Fibroblast of the conjunctiva (primary cell): ENCODE measurements around the gene PTPRN2.

Experiments used
- DNase-seq: peaks from one replicate; pipeline ENCODE4 v3.0.0-alpha.2; 2010; ENCODE audit warnings: low read depth

PTPRN2 gene

DNA sequence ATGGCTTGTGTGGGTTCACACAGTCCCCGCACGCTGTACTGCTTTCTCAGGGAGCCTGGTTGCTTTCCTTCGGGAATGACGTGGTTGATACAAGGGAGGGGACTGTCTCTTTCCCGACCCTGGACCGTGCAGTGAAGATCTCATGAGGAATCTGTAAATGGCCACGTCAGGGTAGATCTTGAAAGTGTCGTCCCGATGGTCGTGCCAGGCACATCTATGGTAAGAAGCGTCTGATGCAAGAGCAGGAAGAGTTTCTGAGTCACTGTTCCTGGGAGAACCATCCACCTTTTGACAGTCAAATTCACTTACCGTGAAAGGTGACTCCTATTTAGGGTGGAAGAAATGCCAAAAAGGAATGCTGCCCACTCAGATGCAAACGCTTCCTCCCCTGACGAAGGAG is 500.4 kb downstream of the PTPRN2 start:
- DNase-seq = no peak

DNA sequence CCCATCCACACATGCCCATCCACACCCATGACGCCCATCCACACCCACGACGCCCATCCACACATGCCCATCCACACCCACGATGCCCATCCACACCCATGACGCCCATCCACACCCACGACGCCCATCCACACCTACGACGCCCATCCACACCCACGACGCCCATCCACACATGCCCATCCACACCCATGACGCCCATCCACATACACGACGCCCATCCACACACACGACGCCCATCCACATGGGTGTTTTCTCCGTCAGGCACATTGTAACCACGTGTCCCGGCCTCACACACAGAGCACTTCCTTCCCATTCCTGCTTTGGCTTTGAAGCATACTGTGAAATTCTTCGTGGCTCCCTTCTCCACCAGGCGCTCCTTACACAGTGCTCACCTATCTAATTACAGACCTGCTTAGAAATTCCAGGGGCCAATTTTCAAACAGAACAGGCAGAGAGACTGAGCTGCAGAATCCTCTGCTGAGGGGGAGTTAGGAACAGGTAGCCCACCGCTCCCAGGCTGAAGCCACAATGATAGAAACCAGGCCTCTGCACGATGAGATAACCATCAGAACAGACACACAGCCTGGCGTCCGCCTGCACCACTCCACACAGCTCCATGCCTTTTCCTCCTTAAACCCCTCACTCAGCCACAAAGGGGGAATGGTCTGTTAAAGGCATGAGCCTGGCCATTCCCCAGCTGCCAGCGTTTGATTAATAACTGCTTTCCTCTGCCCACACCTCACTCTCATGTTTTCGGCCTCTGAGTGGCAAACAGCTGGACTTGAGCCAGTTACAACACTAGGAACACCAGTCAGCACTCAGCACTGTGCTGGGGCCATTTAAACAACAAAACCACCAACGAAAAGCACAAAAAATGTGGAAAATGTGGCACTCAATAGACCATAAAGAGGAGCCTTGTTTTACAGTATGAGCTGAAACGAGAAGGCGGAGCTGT is 501.6 kb downstream of the PTPRN2 start:
- DNase-seq = no peak

DNA sequence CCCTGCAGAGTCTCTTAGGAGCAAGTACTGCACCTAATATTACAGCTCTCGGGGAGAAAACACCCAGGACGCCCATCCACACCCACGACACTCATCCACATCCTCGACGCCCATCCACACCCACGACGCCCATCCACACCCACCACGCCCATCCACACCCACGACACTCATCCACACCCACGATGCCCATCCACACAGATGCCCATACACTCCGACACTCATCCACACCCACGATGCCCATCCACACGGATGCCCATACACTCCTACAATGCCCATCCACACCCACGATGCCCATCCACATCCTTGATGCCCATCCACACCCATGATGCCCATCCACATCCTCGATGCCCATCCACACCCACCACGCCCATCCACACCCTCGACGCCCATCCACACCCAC is 503.1 kb downstream of the PTPRN2 start:
- no peak for DNase-seq

DNA sequence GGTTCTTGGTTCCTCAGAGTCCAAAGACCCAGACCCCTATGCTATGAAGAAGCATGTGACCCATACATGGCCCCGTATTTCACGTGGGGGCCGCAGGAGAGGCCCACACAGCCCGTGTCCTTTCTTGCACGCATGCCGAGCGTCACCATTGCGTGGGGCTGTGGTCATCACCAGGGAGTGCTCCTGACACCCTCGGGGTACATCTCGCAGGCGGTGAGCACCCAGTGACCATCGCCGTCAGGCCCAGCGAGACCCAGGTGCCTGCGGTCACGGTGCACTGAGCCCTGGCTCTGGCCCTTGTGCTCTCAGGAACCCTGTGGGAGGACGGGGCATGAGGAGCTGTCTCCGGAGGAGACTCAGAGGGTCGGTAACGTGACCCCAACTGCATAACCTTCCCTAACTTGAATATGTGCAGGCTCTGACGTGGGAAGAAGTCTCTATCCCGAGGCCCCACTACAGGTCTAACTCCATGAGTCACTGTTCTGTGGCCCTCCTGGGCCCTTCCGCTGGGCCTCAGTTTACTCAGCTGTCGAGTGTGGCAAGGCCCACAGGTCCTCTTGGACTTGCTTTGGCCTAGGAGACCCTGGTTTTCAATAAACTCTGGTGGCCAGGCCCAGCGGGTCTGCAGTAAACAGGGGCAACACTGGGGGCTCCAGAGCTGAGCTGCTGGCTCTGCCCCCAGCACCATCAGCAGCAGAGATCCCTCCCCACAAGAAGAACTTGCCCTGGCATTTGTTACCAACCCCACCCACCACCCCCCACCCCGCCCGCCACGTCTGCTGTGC is 503.9 kb downstream of the PTPRN2 start:
- DNase-seq = no peak

DNA sequence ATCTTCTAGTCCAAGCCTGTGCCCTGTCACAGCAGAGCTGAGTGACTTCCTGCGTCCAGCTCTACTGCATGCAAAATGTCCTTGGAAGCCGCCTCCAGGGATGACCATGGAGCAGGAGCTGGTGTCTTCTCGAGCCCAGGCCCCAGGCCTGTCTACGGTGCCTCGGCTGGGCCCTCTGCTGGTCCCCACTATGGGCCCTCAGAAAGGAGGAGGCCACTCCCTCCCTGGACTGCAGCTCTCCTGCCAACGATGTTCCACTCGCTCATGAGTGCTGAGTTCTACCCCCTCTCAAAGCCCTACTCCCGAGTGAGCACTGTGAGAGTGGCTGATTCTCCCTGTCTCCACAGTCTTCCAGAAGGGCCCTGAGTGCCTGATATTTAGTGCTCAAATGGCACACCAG is 504.9 kb downstream of the PTPRN2 start:
- no peak for DNase-seq

DNA sequence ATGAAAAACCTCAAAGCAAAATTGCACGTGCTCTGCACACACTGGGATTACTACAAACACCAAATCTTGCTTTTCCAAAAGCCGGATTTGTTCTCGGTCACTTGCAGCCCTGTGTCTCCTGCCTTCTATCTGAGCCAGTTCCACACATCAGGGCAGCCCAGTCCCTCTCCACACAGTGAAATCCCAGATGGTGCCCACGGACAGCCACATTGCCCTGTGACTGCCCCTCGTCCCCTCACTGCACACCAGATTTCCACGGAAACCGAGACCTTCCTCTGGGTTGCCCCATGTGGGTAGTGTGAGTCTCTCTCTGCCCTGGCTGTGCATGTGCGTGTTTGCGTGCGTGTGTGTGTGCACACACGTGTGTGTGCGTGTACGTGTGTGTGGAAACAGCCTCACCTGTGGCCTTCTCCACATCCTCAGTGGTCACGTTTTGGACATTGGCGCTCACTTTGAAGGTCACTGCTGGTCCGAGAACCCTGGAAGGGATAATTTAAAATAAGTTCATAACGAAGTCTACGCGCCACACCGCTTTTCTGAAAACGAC is 506.7 kb downstream of the PTPRN2 start:
- DNase-seq = no peak

DNA sequence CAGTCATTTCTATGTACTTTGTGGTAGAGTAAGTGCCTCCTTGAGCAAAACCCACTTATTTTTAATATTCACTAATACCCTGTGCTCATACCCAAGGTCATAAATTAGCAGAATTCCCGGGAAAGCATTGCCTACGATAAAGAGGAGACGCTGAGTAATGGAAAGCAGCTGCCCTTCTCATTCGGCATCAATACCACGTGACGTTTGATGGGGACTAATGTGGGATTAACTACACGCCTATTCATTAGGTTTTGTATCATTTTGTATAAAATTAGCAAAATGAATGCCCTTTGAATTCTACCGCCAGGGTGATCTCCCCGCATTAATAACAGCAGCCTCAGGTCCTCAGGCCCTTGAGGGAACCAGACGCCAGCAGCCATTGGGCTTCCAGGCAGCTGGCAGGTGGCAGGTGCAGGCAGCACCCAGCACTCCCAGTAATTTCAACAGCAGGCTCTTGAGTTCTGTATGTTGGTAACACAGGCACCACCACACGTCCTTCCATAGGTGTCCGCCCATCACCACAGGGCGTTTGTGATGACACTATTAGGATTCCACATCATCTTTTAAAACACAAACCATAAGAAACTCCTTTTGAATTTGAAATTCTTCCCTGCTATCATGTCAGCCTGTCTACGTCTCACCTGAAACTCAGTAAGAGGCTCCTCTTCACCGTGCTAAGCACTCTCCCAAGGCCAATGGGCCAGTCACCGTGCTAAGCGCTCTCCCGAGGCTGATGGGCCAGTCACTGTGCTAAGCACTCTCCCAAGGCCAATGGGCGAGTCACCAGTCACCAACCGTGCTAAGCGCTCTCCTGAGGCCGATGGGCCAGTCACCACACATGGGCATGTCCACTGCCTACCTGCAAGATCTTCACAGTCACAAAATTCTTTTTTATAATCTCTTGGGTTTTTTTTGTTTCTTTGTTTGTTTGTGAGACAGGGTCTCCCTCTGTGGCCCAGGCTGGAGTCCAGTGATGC is 509.4 kb downstream of the PTPRN2 start:
- no peak for DNase-seq

DNA sequence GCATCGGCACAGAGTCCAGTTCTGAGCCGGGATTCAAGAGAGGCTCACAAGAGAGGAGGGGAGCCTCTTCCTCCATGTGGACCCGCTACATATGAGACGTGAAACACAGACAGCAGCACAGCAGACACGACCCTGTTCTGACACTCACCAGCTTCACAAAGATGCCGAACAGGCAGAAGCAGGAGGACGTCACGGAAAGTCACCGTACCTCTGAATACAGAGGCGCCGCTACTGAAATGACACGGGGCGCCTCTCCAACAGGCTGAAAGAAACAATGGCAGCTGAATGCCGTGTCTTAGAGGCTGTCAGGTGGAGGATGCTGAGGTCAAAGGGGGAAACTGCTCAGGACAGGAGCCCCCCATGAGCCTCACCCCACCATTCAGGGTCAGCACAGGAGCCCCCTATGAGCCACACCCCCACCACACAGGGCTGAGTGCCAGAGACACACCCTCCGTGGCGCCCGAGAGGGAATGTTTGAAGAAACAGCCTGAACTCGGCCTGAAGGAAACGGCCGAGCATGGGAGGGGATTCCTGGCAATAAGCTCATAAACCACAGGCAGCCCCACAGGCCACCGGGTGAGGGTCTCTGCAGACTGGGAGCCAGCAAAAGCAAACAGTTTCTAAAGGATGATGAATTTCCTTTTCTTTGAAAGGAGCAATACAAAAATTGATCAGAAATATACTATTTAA is 510.3 kb downstream of the PTPRN2 start:
- no peak for DNase-seq

DNA sequence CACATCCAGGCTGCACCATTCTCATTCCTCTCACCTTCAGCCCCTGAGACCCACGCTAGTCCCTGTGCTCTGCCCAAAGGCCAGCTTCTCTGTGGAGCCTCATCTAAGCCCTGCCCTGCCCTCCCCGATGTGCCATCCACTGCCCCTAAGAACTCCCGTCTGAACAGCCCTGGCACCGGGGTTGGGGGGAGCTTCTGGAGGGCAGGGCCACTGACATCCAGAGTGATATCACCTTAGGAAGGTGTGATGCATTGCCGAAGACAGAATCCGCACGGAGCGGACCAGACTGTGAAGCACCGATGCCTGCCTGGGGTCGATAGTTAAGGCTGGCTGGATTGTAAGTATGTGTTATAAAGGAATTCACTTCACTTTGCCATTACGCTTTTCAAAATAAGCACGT is 511.0 kb downstream of the PTPRN2 start:
- DNase-seq = no peak

DNA sequence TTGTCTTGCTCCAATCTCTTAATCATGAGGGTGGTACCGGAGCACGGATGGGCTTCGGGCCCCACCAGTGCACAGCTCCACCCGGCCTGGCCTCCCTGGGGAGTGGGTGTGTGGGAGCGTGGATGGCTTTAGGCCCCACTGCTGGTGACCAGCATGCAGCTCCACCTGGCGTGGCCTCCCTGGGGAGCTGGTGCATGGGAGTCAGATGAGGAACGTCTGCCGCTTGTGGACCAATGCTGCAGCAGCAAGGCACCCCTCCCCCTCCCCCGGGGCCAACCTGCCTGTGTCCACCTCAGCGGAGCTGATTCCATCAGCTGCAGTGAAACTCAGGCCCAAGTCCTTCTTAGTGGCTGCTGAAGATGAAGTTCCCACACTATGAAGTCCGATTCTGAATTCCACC is 511.4 kb downstream of the PTPRN2 start:
- no peak for DNase-seq

DNA sequence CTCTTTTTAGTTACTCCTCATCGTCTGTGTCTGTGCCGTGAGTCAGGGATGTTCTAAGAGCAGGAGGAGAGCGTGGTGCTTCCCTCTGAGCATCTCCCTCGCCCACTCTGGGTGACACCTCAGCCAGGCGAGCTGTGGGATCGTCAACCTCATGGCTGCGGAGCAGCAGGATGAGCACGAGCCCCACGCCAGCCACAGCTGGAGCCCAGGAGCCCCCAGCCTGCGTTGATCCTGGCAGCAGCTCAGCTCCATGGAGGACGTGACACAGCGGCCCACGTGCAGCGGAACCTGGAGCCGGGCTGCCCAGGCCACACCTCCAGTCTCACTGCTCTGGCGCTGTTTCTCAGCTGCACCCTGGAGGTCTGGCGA is 512.0 kb downstream of the PTPRN2 start:
- no peak for DNase-seq

DNA sequence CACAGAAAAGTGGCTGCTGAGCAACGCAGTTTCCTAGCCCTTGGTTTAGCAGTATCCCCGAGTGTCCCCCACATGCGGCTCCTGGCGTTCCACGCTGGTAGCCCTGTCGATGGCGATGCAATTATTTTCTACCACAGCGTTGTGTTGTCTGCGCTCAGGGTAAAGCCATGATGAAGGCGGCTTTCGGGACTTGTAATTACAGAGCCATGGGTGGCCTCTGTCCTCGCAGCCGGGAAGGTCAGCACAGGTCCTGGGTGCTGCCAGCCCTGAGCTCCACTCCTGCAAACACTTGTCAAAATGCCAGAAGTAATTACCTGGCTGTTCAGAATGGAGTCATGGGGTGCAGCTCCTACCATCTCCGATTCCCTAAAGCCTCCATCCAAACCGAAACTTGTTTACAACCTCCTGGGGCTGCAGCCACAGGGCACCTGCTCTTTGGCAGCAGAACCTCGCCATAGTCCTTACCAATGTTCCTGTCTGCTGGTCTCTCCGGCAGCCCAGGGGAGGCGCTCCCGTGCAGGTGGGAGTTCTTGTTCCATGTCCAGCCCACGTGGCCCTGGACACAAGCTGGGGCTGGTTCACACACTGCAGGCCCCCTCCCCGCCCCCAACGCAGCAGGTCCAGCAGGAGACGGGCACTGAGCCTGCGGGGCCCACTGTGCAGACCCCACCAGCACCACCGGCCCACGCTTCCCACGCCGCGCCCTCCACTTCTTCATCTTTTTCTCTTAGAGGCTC is 512.6 kb downstream of the PTPRN2 start:
- no peak for DNase-seq

DNA sequence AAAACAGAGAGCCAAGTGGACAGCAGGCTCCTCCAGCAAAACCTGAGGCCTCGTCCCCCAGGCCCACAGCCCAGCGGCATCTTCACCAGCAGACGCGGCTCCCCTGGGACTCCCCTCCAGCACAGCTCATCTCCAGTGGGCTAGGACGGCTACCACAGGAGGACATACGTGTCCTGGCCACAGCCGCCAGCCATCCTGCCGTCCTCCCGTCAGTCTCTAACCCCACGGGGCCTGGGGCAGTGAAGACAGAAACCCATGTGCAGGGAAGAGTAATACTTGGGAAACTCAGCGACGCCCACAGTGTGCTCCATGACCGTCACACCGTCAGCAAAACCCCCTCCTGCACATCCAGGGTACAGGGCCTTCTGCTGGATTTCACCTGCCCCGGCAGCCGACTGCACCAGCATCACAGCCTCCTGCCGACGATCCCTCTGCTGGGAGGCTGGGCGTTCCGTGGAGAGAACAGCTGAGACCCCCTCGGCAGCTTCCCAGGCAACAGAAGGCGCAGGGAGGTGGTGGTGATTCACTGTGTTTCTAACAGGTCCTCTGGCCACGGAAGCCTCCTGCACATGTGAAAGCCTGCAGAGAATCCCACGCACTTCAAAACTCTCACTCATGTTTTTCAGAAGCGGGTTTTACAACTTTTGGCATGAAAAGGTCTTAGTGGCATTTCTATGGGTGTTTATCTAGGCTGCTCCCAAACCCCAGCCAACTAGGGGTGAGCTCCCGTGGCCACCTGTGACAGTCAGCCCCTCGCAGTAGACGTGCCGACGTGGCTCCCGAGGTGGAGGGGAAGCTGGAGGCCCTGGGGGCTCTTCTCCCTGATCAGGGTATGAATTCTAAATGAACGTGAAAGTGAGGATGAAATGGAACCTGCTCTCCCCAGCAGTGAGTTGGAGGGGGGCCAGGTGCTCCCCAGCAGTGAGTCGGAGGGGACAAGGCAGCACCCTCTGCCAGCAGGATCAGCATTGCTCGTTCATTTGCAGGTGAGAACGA is 513.5 kb downstream of the PTPRN2 start:
- DNase-seq = no peak

DNA sequence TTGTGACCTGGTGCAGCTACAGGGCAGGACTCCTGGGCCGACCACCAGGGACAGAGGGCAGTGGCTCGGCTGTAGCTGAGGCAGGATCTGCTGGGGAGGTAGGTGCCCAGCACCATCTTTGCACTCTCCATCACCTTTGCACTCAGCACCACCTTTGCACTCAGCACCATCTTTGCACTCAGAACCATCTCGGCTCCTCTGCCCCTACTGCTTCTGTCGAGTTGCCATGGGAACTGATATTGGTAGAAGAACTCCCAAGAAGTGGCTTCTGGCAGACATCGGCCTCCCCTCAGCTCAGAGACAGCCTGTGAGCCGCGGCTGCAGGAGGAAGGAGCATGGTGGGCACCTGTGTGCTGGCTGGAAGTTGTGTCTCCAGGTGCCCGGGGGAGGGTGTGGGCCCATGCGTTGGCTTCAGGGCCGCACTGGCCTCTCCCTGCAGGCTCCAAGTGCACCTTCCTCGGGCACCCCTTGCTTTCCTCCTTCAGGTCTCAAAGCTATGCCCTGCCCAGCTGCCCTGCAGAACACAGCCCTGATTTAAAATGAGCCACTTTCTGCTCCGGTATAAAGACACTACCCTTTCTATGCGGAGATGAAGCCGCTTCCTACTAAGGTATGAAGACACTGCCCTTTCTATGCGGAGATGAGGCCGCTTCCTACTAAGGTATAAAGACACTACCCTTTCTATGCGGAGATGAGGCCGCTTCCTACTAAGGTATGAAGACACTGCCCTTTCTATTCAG is 514.5 kb downstream of the PTPRN2 start:
- DNase-seq = no peak

DNA sequence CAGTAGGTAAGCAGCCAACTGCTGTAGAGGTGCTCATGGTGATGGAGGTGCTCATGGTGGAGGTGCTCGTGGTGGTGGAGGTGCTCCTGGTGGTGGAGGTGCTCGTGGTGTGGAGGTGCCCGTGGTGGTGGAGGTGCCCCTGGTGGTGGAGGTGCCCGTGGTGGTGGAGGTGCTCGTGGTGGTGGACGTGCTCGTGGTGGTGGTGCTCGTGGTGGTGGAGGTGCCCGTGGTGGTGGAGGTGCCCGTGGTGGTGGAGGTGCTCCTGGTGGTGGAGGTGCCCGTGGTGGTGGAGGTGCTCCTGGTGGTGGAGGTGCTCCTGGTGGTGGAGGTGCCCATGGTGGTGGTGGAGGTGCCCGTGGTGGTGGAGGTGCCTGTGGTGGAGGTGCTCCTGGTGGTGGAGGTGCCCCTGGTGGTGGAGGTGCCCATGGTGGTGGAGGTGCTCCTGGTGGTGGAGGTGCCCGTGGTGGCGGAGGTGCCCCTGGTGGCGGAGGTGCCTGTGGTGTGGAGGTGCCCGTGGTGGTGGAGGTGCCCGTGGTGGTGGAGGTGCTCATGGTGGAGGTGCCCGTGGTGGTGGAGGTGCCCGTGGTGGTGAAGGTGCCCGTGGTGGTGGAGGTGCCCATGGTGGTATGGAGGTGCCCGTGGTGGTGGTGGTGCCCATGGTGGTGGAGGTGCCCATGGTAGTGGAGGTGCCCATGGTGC is 517.3 kb downstream of the PTPRN2 start:
- DNase-seq = no peak

DNA sequence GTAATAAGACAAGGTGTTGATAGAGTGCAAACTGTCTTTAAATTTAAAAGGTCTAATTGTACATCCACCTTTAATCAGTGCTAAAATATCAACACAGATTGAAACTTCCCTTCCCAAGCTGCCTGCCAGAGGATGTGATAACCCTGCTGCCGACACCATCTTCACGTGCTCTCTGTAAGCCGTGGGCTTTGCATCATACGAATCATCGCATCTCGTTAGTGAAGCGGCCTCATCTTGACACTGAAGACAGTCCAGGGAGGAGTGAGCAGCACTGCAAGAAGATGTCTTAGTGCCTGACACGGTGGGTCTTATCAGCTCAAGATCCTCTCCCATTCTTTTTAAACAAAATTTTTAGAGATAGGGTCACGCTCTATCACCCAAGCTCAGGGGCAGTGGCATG is 518.8 kb downstream of the PTPRN2 start:
- DNase-seq = no peak

DNA sequence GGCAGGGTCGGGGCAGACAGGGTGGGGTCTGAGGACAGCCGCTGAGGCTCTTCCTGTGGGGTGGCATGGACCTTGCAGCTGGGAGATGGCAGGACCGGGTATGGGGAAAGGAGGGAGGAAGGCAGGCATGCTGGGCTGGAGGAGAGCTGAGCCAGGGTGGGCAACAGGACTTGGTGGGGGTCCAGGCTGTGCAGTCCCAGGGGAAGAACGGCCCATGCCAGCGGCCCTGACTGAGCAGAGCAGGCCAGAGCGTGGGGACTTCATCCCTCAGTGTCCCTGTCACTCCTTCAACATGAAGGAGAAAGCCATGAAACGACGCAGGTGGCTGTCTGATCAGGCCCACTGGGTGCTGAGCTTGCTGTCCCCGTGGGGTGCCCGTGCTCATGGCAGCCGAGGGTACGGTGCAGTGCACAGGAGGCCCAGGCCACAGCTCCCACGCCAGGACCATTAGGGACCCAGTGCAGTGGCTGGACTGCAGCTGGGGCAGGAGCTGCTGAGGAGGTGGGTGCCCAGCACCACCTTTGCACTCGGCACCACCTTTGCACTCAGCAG is 519.6 kb downstream of the PTPRN2 start:
- DNase-seq = no peak
